ENCODE measurements around the gene RIBC1.
"Not testable (repeated sequence)": the region's sequence is repeated elsewhere in the genome, so short reads cannot be mapped to it uniquely, and the experiment has no call there.

Gene RIBC1

DNA sequence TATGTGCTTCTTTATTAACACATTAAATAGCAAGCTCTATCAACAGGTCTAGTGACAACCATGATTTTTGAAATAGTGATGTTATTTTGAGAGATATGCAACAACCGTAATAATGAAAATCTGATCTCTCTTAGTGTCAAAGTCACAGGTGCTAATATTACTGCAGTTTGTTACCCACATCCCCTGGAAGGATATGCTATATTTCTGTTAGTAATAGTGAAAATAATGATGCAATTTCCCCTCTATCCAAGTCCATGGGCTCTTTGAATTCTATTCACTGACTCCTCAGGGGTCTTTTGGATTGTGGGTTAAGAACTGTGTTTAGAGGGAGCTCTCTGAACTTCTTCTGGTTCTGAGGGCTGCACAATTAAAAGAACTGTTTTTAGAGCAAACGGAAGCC lies 14.5 kb downstream of the RIBC1 start:
- DNase-seq: no peak

DNA sequence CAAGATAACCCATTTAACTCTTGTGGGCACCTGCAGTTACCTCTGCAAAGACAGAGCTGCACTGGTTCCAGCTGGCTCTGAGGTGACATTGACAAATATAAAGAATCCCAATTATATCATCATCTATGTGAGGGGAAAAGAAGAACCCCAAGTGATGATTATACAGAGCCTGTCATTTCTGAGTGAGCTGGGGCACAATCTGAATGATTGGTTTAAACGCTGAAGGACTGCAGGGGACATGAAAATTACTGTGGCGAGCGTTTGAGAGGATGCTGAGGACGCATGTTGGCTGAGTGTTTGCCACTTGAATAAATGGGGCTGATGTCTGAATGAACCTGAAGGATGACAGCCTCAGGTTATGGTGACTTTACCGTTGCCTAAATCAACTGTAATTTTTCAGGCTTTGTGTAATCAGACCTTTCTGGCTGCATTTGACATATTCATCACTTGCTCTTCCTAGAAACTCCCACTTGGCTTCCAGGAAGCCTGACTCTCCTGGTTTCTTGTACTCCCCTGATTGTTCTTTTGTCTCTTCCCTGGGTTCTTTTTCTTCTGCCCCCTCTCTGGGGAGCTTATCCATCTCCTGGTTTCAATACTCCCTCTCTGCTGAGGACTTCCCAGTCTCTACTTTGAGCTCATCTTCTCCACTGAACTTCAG lies 15.6 kb downstream of the RIBC1 start:
- DNase-seq: no peak

DNA sequence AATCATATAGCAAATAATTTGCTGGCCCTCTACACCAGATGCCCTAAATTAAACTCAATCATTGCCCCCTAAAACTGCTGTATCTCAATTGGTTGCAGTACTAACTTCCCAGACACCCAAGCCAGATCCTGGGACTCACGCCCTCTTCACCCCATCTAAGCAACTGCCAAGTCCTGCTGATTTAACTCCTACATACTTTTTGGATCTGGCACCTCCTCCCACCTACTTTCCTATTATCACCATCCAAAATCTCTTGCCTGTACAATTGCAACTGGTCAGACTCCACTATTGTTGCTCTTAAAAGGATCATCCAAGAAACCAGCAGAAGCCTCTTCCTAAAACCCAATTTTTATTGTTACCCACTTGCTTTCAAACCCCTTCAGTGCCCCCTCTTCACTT lies 16.2 kb downstream of the RIBC1 start:
- DNase-seq: no peak

DNA sequence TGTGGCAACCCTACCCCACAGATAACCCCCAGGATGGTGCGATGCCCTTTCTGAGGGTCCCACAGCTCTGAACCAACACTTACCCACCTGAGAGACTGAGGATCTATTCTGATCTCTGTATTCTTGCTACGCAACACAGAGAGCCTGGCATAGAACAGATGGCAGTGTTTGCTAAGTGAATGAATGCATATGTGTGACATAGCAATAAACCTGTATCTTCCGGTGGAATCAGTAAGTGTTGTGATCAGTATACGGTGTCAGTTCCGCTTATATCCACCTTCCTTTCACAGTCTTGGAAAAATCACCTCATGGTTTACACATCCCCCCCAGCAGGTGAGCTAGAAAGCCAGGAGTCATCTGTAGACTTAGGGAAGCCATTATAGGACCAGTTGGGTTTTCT lies 17.4 kb downstream of the RIBC1 start:
- DNase-seq: no peak

DNA sequence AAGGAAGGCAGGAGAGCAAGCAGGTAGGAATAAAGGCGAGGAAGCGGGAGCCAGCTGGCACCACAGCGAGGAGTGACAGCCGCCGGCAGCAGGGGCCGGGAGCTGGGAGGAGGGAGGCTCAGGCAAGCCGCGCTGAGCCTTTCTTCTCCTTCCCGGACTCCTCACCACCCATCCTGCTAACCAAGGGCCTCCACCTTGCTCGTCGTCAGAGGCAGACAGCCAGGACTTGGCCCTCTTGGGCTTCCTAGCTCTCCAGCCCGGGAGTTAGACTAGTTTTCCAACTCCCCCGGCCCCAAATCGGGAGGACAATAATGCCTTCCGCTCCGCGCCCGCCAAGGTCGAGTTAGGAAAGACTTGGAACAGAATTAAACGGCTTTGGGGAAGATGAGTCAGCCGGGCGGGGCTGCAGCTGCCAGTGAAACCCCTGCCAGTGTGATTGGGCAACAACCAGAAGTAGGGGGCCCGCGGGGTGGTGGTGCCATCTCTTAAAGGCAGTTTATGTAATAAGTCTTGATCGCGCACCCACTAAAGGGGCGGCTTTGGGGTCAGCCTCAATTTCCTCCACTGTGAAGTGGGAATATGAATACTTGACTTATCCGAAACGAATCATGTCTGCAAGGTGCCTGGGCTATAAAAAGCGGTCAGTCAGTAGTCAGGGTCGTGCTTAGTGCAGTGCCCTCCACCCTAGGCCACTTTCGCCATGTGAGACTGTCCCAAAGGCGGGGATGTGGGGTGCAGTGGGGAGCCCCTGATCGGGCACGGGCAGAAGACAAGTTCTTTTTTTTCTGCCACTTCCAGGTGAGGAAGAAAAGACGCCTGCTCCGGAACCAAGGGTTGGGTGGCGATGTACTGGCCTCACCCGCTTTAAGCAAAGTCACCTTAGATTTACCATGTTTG lies 18.2 kb downstream of the RIBC1 start:
- peak; percentile 63 for DNase-seq

DNA sequence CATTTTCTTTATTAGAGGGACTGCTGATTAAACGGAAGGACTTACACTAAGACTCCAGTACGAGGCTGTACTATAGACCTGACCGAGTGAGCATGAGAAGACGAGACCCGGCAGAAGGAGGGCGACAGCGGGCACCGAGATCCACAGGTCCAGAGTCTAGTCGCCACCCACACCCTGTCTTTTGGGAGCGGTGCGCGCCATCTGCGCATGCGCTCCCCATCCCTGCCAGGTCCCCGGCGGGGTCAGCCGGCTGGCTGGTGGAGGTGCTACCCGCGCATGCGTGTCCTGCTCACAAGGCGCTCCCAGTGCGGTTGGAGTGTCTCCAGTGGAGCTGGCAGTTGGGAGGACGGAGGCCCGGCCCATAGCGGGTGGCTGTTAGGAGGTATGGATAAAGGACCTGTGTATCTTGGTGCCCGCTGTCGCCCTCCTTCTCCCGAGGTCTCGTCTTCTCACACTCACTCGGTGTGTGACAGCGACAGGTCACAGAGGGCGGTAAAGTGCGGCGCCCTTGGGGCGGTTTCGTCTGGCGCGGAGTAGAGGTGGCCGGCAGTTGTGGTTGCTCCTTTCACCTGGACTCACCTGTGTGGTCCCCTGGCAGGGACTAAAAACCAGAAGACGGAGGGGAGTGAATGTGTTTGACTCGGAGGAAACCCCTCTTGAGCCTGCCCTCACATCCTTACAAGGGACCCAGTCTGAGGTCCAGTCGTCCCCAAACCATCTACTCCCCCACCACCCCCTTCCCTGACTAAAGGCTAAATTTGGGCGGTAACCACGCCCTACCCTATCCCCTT lies 19.1 kb downstream of the RIBC1 start:
- DNase-seq: peak; percentile 77

DNA sequence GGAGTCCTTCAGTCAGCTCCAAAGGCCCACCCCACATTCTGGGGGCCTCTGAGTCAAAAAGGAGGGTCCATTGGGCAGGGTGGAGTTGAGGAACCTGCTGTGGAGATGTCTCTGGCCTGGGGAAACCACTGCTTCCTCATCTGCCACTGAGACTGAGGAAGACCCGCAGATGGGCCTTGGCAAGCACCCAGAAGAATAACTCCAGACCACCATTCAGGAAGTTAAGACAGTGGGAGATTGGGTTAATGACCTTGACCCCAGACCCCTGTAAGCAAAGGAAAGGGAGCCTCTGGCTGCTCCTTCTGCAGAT lies 19.6 kb downstream of the RIBC1 start:
- DNase-seq: no peak

DNA sequence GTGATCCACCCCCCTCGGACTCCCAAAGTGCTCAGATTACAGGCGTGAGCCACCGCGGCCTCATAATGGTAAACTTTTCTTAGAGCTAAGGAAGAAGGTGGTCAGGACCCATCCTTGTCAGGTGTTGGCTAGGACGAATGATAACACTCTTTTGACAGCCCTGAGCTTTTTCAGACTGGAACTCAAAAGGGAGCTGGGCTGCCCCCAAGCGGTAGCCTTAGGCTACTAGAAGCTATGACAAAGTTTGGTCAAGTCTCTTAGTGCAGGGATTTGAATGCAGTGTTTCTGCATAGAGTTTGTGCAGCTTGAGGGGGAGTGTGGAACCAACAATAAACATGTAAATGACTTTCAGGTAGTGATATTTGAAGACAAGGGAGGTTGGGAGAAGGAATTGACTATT lies 23.3 kb downstream of the RIBC1 start:
- peak; percentile 30 for DNase-seq

DNA sequence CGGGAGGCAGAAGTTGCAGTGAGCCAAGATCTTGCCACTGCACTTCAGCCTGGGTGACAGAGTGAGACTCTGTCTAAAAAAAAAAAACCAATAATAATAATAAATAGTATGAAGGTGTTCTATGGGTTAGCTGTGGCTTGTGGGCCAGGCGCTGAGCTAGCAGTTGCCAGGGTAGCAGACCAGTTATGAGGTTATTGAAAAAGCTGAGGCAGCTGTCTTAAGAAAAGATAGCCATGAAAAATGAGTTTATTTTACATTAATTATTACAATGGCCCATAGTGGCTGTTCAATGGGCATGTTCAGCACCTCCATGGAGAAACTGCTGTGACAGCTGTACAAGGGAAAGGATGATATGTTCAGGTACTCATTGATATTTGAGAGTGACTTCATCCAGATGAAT lies 24.8 kb downstream of the RIBC1 start:
- no peak for DNase-seq

DNA sequence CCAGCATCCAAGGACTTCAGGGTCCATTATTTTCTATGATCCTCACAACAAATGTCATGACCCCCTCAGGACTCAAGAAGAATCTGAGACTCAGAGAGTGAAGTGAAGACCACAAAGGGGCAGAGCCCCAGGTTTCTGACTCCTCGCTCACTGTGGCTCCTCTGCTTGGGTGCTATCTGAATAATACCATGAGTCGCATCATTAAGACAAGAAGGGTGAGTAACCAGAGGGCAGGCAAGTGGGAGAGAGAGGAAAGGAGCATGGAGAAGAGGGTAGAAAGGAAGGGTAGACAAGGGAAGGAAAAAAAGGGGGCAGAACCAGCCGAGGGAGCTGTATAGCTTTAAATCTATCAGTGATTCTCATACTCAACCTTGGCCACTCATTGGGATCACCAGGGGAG lies 27.0 kb downstream of the RIBC1 start:
- DNase-seq: no peak

DNA sequence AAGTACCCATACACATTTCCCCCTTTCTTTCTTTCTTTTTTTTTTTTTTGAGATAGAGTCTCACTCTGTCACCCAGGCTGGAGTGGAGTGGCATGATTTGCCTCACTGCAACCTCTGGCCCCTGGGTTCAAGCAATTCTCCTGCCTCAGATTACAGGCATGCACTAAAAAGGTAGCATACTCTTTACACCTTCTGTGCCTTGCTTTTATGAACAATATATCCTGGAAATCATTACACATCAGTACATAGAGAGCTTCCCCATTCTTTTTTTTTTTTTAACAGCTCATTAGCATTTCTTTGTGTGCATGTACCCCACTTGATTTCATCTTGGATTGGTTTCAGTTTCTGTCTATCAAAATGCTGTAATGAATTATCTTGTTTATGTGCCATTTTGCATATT lies 30.1 kb downstream of the RIBC1 start:
- no peak for DNase-seq

DNA sequence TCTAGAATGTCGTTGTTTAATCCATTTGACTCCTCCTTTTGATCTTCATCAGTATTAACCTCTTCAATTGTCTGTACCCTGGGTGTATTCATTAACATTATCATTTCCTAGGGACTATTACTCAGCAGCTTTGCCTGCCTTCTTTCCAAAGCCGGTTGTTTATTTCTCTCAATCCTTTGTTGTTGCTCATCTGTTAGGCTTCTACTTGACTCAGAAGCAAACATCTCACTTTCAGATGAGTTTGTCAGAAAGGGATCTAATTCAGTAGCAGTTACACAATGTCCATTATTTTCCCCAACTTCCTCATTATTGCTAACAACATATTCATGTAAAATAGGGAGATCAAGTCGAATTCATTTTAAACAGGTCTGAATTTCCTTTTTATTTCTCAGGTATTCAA lies 33.6 kb downstream of the RIBC1 start:
- peak; percentile 47 for DNase-seq

DNA sequence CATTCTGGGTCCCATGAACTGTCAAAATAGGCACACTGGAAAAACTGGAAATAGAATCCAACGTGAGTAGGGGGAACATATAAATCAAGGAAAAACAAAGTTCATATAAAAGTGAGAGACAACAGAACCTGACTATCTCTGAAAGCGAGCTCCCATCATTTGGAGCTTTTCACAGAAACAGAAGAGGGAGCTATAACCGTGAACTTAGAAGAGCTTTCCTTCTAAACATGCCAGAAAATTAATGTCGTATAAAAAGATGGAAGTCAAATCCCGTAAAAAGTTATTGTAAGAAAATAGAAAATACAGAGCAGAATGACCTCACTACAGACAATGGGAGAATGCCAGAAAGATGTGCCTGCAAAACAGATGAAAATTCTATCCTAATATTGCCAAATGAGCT lies 35.4 kb downstream of the RIBC1 start:
- DNase-seq: no peak

DNA sequence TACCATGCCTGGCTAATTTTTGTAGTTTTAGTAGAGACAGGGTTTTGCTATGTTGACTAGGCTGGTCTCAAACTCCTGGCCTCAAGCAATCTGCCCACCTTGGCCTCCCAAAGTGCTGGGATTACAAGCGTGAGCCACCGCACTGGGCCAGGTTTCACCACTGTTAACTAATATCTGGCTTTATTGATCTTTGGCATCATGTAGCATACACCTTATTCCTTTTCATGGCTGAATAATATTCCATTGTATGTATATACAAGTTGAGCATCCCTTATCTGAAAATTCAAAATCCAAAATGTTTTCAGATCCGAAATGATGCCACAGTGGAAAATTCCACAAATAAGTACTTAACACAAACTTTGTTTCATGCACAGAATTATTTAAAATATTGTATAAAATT lies 46.0 kb downstream of the RIBC1 start:
- DNase-seq: not testable (repeated sequence)

DNA sequence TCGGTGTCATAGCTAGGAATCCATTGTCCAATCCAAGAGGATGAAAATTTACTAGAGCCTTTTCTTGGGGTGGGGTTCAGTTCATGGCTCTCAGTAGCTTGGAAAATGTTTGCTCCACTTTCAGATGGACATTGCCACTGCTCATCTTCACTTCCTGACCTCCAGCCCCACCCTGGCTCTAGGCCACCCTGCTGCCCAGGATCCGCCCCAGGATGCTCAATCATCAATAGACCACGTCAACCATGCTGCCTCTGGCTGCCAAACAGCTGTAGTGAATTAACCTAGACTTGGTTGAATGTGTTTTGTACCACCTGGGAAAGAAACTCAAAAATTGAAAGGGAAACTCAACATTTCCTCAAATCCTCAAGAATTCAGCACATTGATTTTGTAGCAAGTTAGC lies 48.7 kb downstream of the RIBC1 start:
- no peak for DNase-seq

DNA sequence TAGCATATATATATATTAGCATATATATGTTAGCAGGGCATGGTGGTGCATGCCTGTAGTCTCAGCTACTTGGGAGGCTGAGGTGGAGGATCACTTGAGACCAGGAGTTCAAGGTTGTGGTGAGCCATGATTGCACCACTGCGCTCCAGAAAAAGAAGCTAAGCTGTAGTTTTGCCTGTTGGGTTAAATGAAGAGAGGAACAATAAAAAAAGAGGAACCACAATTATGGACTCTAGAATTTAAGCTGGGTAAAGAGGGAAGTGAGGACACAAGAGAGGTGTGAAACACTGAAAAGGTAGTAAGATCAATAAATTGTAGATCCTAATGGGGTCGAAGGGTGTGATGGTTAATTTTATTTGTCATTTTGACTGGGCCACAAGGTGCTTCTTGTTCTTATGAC lies 52.0 kb downstream of the RIBC1 start:
- DNase-seq: no peak

DNA sequence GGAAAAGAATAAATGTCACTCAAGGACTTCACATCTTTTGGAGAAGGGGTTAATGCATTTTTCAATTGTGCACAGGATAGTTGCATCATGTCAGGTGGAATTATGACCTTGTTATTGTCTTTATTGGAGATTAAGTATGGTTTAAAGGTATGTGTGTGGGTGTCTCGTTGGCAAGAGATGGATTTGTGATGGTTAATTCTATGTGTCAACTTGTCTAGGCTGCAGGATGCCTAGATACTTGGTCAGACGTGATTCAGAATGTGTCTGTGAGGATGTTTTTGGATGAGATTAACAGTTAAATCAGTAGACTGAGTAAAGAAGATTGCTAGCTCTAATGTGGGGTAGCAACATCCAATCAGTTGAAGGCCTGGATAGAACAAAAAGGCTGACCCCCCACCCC lies 53.7 kb downstream of the RIBC1 start:
- peak; percentile 3 for DNase-seq

DNA sequence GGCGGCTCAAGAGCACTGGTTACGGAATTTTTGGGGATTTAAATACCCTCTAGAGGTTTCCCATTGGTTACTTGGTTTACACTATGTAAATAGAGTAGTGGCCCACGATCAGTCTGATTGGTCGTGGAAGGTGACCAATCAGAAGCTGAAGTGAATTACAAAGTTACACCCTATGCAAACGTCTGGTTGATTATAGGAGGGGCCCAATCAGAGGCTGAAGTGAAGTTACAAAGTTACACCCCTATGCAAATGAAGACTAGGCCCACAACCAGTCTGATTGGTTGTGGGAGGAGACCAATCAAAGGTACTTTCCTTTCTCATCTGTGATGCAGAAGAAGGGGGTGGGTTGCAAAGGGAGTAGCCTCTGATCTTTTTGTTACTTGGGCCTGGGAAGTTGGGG lies 56.6 kb downstream of the RIBC1 start:
- no peak for DNase-seq

Measured in EL (cell line).